HepG2 (cell line): Measurements from ENCODE around the gene KHK. TPM values are rescaled to one million over a fixed set of nuclear protein-coding genes. Genes with fewer than 3 reads are reported as not detected.

ENCODE experiments used
- BRF2 ChIP-seq: sonication (generic); formaldehyde crosslinking; IDR thresholded peaks from 2 replicates; pipeline ENCODE4 v1.8.1; 2022; ENCODE audit warnings: mild to moderate bottlenecking, missing genetic modification reagents
- KLF12 ChIP-seq: sonication (generic); formaldehyde crosslinking; IDR thresholded peaks from 2 replicates; pipeline ENCODE4 v1.4.0; 2020; ENCODE audit warnings: missing genetic modification reagents, borderline replicate concordance
- MAX ChIP-seq: IDR thresholded peaks from 2 replicates; pipeline ENCODE4 v1.6.1; 2012; ENCODE audit warnings: inconsistent platforms
- MLXIP ChIP-seq: sonication (generic); formaldehyde crosslinking; IDR thresholded peaks from 2 replicates; pipeline ENCODE4 v1.9.0; 2021; ENCODE audit warnings: missing genetic modification reagents, borderline replicate concordance
- RFXANK ChIP-seq: IDR thresholded peaks from 2 replicates; pipeline ENCODE4 v1.6.1; 2016
- SUZ12 ChIP-seq: fragments of 150-350 bp; IDR thresholded peaks from 2 replicates; pipeline ENCODE4 v1.6.1; 2014; ENCODE audit warnings: low read depth, low read length
- ZBTB10 ChIP-seq: sonication (generic); formaldehyde crosslinking; IDR thresholded peaks from 2 replicates; pipeline ENCODE4 v1.4.0; 2020; ENCODE audit warnings: missing genetic modification reagents, borderline replicate concordance
- ZFP90 ChIP-seq: sonication (generic); formaldehyde crosslinking; IDR thresholded peaks from 2 replicates; pipeline ENCODE4 v1.8.0; 2022; ENCODE audit warnings: missing genetic modification reagents, mild to moderate bottlenecking, inconsistent platforms, borderline replicate concordance
- ZNF264 ChIP-seq: sonication (generic); formaldehyde crosslinking; IDR thresholded peaks from 2 replicates; pipeline ENCODE4 v1.4.0; 2020; ENCODE audit warnings: missing genetic modification reagents
- ZNF331 ChIP-seq: sonication (generic); formaldehyde crosslinking; IDR thresholded peaks from 2 replicates; pipeline ENCODE4 v1.4.0; 2020; ENCODE audit warnings: missing genetic modification reagents
- ZNF737 ChIP-seq: sonication (generic); formaldehyde crosslinking; IDR thresholded peaks from 2 replicates; pipeline ENCODE4 v1.5.0; 2020; ENCODE audit warnings: missing genetic modification reagents, mild to moderate bottlenecking, borderline replicate concordance
- ZNF850 ChIP-seq: sonication (generic); formaldehyde crosslinking; conservative IDR thresholded peaks from 2 replicates; pipeline ENCODE4 v1.9.0; 2021; ENCODE audit warnings: mild to moderate bottlenecking, missing genetic modification reagents
- ZSCAN29 ChIP-seq: sonication (generic); formaldehyde crosslinking; conservative IDR thresholded peaks from 2 replicates; pipeline ENCODE4 v1.4.0; 2020; ENCODE audit warnings: mild to moderate bottlenecking, missing genetic modification reagents
- polyA plus RNA-seq, 8 experiments: library from polyadenylated mRNA; depleted of rRNA in 3 of 8; stranded (reverse) in 7 of 8; unstranded in 1 of 8; fragments of >200 nt; fragmentation: Illumina TruSeq in 4 of 8; extraction: Trizol in 4 of 8; gene quantifications; 2 replicates each; pipeline versions ENCODE4 v1.2.1 to v1.2.3, GENCODE V29; 2011 to 2016; ENCODE audit warnings: low read depth in 4 of 8, missing spikeins in 1 of 8, mixed read lengths in 1 of 8; ENCODE audit not compliant: insufficient read depth in 1 of 8
- total RNA-seq, 5 experiments: library from RNA; depleted of rRNA; stranded (reverse); fragments of >200 nt; fragmentation: Illumina TruSeq; extraction: Trizol; gene quantifications; 2 replicates each; pipeline ENCODE4 v1.2.3, GENCODE V29; 2016; ENCODE audit warnings: low read depth in 1 of 5
- TF ChIP-seq, protein P1 (sequence below): sonication (generic); formaldehyde crosslinking; IDR thresholded peaks from 2 replicates; pipeline ENCODE4 v1.8.0; 2022; ENCODE audit warnings: mild to moderate bottlenecking, missing genetic modification reagents; ENCODE audit not compliant: insufficient replicate concordance

KHK gene
- total and polyA plus RNA-seq, 2 of the 13 experiments (the other 11 are each of a cell fraction or from before 2014, with no cell fraction given), result 40.9 to 99.2 TPM

DNA sequence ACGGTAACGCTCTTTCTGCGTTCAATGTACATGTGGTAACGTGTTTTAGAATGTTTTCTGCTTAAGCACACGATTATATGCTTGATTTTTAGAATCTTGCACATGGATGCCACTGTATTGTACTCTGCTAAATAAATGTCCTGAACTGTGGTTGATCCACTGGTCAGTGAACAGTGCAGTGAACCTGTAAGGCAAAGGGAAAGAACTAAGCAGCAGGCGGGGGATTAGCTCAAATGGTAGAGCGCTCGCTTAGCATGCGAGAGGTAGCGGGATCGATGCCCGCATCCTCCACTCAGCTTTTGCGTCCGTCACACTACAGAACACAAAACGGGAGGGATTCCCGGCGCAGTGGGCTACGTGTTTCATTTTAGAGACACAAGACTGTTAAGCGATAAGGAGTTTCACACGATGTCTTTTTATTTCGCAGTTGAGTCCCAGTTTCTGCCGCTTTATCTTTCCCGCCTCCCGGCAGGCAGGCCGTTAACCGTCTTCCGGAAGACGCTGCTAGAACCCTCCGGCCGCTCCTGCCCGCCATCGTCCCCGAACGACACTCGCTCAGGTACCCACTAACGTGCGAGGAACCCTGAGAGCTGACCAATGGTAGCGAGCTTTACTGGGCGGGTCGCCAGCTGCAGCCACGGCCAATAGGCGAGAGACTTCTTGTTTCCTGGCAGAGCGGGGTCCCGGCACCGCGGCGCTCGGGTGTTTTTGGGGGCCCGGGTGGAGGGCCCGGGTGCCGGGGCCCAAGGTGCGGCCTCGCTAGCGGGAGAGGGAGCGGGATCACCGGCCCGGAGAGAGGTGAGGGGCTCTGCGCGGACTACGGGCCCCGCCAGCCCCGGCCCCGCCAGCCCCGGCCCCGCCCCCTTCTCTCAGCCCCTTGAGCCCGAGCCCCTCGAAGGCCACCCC lies 35.3 kb upstream of the KHK start, which contains the start of gene AGBL5 (continued):
- TF ChIP-seq MLXIP (CRISPR knock-in tag), result peak; percentile 91
- no peak for TF ChIP-seq ZNF850
- no peak; the same call in 1 of the 2 replicates for TF ChIP-seq SUZ12
- TF ChIP-seq KLF12, result peak; percentile 58
- peak; percentile 90 for TF ChIP-seq RFXANK (CRISPR knock-in tag)
- TF ChIP-seq ZBTB10 (CRISPR knock-in tag), result peak; percentile 98
- peak; percentile 94 for TF ChIP-seq ZNF264 (CRISPR knock-in tag)
- peak; percentile 91; the same call in 1 of the 2 replicates for TF ChIP-seq ZFP90 (CRISPR knock-in tag)
- TF ChIP-seq ZNF331 (CRISPR knock-in tag), result no peak; the same call in 1 of the 2 replicates
- TF ChIP-seq ZSCAN29, result peak; percentile 49; the same call in 1 of the 2 replicates
- peak; percentile 97 for TF ChIP-seq BRF2
- peak; percentile 98 for TF ChIP-seq MAX
- TF ChIP-seq, protein P1, sequence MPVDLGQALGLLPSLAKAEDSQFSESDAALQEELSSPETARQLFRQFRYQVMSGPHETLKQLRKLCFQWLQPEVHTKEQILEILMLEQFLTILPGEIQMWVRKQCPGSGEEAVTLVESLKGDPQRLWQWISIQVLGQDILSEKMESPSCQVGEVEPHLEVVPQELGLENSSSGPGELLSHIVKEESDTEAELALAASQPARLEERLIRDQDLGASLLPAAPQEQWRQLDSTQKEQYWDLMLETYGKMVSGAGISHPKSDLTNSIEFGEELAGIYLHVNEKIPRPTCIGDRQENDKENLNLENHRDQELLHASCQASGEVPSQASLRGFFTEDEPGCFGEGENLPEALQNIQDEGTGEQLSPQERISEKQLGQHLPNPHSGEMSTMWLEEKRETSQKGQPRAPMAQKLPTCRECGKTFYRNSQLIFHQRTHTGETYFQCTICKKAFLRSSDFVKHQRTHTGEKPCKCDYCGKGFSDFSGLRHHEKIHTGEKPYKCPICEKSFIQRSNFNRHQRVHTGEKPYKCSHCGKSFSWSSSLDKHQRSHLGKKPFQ (CRISPR knock-in tag), result peak; percentile 92
- peak; percentile 93; the same call in 1 of the 2 replicates for TF ChIP-seq ZNF737 (CRISPR knock-in tag)
